KOPT-K1 (cell line): ENCODE measurements around the gene IQSEC1.
"Not testable (repeated sequence)": the region's sequence is repeated elsewhere in the genome, so short reads cannot be mapped to it uniquely, and the experiment has no call there.

Source experiments
- H3K27ac ChIP-seq: fragments of 200-600 bp; sonication (generic); 2 replicates; pipeline ENCODE4 v1.5.1; 2016; ENCODE audit warnings: antibody characterized with exemption, mild to moderate bottlenecking, low read depth, low read length; ENCODE audit not compliant: poor library complexity, severe bottlenecking
- H3K36me3 ChIP-seq: fragments of 200-600 bp; sonication (generic); 2 replicates; pipeline ENCODE4 v1.5.1; 2017; ENCODE audit warnings: antibody characterized with exemption, mild to moderate bottlenecking, low read length, moderate library complexity; ENCODE audit not compliant: insufficient read depth
- H3K9me3 ChIP-seq: fragments of 200-600 bp; sonication (generic); 2 replicates; pipeline ENCODE4 v1.5.1; 2017; ENCODE audit warnings: antibody characterized with exemption, low read length, mild to moderate bottlenecking; ENCODE audit not compliant: insufficient read depth, poor library complexity, severe bottlenecking

Gene IQSEC1

DNA sequence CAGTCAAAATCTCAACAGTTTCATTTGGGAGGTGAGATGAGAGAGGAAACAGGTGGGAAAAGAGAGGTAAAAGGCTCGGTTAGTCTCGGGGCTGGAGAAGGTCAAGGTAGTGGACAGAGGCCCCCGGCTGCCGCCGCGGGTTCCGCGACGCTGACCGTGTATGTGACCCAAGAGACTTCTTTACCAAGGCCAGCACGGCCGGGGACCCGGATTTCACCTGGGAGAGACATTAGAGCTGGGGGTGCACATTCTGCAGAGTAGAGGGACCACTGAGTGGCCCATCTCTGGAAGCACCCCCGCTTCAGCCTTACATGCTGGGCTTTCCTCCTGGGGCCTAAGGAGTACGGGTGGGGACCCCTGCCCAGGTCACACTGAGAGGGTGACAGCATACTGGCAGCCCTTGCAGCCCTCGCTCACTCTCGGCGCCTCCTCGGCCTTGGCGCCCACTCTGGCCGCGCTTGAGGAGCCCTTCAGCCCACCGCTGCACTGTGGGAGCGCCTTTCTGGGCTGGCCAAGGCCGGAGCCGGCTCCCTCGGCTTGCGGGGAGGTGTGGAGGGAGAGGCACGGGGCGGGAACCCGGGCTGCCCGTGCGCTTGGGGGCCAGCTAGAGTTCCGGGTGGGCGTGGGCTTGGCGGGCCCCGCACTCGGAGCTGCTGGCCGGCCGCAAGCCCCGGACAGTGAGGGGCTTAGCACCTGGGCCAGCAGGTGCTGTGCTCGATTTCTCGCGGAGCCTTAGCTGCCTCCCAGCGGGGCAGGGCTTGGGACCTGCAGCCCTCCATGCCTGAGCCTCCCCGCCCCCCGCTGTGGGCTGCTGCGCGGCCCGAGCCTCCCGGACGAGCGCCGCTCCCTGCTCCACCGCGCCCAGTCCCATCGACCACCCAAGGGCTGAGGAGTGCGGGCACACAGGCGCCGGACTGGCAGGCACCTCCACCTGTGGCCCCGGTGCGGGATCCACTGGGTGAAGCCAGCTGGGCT, 190.6 kb downstream of the IQSEC1 start:
- H3K9me3 ChIP-seq = no peaks in the 10 kb centered on the region

DNA sequence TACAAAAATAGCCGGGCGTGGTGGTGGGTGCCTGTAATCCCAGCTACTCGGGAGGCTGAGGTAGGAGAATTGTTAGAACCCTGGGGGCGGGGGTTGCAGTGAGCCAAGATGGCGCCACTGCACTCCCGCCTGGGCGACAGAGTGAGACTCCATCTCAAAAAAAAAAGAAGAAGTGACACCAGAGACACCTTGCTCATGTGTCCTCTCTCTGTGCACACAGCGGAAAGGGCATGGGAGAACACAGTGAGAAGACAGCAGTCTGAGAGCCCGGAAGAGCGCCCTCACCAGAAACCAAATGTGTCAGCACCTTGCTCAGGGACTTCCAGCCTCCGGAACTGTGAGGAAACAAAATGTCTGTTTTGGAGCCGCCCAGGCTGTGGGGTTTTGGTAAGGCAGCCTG, 191.4 kb downstream of the IQSEC1 start:
- H3K27ac ChIP-seq, H3K36me3 ChIP-seq, H3K9me3 ChIP-seq: not testable (repeated sequence)

More for the DNA sequence above, 190.6 kb downstream of the IQSEC1 start:
- Histone ChIP-seq H3K27ac (no peak overlapping the region), H3K36me3 (no peaks in the 10 kb centered on the region)

DNA sequence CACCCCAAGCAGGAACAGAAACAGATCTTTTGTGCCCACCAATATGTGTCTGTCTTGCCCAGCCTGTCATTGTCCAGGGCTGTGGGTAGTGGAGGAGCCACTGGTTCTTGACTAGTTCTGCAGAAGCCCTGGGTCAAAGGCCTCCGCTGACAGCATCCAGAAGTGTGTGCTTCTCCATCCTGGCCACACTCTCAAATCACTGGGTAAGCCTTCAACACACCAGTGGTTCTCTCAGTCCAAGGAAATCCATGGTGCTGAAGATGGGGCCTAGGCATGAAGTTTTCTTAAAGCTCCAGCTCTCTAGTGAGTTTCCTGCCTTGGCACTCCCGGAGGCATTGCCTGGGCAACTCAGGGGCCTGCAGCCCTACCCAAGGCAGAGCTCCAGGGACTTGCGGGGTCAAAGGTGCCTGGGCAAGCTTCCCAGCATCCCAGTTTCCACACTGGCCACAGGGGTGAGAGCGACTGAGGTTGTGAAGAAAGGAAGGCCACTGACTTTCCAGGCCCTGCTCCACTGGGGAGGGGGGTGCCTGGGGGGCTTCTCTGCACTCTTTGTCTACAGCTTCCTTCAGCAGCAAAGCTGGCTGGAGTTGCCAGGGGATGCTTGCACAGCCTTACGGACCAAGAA, 193.9 kb downstream of the IQSEC1 start:
- Histone ChIP-seq H3K9me3 (no peaks in the 10 kb centered on the region), H3K27ac (no peak overlapping the region), H3K36me3 (no peaks in the 10 kb centered on the region)

DNA sequence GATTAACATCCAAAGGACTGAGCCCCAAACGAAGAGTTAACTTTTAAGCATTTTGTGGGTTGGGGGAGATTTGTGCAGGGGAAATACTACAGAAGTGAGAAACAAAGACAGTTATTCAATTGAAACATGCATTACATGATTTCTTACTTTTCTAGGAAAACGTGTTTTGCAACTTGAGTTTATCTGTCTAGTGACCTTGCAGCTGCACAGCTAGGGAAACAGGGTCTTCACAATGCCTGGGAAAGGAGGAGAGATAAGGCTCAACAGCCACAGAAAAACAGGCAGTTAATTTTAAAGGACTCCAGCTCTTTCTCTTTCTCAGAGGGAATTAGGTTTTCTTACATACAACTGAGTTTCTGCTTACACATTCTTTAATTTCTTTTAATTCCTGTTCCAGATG, 194.5 kb downstream of the IQSEC1 start:
- H3K27ac ChIP-seq, H3K9me3 ChIP-seq, H3K36me3 ChIP-seq: not testable (repeated sequence)

DNA sequence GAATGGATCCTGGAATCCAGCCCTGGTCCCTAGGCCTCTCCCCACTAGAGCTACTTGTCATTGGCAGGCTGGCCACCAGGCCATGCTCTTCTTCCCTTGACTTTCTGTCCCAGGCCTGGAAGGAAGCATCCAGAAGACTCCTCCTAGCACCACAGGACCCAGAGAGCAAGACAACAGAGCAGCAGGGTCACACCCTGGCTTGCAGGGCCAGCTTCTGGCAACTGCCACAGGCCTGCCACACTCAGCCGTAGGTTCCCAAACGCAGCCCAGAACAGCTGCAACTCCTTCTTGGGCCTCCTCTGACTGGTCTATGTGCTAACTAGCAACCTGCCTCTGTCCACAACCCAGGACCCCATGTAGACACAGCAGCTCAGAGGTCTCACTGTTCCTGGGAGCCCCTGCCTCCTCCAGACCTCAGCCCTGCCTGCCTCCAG, 195.1 kb downstream of the IQSEC1 start:
- no peaks in the 10 kb centered on the region for H3K36me3 ChIP-seq
- no peaks in the 10 kb centered on the region for H3K9me3 ChIP-seq
- H3K27ac ChIP-seq = no peak overlapping the region

DNA sequence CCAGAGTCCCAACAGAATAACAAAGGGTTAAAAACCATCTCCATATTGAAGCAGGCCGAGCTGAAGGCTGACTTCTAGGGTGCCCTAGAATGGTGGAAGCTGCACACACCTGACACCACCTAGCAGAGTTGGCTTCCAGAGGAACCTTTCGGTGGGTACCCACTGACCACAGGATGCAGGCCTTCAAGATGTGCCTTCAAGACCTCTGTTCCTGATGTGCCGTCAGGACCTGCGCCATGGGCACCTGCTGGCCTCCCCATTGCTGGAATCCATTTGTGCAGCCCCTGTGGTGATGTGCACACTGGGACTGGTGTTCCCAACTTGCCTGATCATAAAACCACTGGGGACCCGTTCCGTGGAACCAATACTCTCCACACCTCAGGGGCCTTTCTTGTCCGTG, 196.2 kb downstream of the IQSEC1 start:
- Histone ChIP-seq H3K9me3 (no peaks in the 10 kb centered on the region), H3K27ac (no peak overlapping the region), H3K36me3 (no peaks in the 10 kb centered on the region)

DNA sequence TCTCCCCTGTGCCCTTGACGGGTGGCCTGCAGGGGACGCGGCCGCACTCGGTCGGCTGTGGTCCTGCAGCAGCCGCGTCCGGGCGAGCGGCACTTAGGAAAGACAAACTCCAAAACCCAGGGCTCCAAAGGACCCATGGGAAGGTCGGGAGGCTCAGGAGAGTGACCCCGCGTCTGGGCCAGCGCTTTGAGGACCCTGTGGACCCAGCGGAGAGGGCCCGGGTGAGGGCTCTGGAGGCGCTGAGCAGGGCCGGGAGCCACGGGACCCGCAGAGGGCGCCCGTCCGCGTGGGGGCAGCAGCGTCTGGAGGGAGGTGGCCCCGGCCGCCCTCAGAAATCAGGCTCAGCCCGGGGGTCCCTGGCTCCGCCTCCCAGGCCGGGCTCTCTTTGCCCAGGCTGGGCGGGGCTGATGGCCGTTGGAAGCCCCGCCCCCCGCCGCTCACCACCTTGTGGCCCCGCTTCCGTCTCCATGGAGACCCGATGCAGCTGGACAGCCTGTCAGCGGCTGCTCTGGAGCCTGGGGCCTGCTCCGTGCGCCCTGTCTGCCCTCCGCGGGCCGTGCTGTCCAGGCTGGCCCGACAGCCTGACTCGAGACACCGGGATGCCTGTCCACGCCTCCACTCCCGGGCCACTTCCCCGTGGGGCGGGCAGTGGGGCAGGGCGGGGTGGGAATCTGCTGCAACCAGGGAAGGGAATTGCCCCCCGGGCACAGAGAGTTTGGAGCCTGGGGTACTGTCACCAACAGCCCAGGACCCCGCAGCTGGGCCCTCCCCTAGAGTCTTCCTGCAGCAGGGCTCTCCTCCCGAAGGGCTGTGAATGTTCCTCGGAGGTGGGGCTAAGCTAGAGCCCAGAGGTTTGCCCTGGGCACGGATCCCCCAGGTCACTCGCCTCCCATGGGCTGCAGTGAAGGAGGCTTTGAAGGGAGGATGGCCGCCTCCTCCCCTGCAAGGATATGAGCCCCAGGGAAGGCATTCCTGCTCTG, 197.1 kb downstream of the IQSEC1 start:
- Histone ChIP-seq H3K27ac (no peak overlapping the region), H3K36me3 (no peaks in the 10 kb centered on the region)

DNA sequence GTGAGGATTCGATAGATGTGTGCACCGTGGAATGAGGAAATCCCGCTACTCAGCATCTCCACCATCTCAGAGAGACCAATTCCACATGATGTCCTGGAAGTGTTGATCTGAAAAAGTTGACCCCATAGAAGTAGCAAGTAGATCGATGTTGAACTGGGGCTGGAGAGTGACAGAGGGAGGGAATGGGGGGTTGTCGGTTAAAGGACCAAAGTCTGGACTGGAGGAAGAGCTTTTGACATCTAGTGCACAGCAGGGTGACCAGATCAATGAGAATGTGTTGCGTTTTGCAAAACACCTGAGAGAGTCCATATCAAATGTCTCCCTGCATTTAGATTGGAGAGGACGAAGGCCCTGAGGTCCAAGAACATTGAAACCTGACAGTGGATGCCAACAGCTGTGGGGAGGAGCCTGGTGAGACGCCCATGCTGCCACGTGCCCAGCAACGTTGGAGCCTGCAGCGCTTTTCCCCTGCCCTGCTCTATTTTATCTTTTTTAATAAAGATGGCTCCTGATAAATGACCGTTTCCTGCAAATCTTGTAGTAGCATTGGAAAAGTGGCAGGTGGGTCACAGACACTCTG, 201.7 kb downstream of the IQSEC1 start:
- Histone ChIP-seq H3K27ac (no peak overlapping the region), H3K9me3 (no peaks in the 10 kb centered on the region), H3K36me3 (no peaks in the 10 kb centered on the region)

More for the DNA sequence above, 197.1 kb downstream of the IQSEC1 start:
- H3K9me3 ChIP-seq = no peaks in the 10 kb centered on the region

DNA sequence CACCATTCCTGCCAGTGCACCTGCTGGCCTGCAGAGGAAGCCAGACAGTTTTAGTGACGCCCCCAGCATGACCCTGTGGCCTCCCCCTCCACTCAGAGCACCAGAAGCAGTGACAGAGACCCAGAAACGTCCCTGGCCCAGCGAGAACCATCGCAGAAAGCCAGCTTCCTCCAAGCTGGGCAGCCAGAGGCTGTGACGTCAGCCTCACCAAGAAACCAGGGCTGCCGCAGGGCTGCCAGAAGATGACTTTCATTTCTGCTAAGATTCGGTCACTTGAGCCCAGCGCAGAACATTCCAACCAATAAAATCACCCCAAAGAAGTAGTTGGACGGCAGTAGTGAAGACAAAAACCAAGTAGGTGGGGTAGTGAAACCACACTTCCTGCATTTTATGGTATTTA, 202.3 kb downstream of the IQSEC1 start:
- H3K27ac ChIP-seq = no peak overlapping the region
- no peaks in the 10 kb centered on the region for H3K36me3 ChIP-seq
- no peaks in the 10 kb centered on the region for H3K9me3 ChIP-seq

DNA sequence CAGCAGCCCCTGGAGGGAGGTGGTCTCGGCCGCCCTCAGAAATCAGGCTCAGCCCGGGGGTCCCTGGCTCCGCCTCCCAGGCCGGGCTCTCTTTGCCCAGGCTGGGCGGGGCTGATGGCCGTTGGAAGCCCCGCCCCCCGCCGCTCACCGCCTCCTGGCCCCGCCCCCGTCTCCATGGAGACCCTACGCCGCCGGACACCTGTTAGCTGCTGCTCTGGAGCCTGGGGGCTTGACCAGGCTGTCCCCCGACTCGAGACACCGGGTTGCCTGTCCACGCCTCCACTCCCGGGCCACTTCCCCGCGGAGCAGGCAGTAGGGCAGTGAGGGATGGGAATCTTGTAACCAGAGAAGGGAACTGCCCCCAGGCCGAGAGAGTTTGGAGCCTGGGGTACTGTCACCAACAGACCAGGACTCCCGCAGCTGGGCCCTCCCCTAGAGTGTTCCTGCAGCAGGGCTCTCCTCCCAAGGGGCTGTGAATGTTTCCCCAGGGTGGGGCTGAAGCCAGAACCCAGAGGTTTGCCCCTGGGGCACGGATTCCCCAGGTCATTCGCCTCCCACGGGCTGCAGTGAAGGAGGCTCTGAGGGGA, 204.1 kb downstream of the IQSEC1 start:
- Histone ChIP-seq H3K36me3 (no peaks in the 10 kb centered on the region), H3K27ac (no peak overlapping the region), H3K9me3 (peaks cover 9% of the 10 kb centered on the region)

DNA sequence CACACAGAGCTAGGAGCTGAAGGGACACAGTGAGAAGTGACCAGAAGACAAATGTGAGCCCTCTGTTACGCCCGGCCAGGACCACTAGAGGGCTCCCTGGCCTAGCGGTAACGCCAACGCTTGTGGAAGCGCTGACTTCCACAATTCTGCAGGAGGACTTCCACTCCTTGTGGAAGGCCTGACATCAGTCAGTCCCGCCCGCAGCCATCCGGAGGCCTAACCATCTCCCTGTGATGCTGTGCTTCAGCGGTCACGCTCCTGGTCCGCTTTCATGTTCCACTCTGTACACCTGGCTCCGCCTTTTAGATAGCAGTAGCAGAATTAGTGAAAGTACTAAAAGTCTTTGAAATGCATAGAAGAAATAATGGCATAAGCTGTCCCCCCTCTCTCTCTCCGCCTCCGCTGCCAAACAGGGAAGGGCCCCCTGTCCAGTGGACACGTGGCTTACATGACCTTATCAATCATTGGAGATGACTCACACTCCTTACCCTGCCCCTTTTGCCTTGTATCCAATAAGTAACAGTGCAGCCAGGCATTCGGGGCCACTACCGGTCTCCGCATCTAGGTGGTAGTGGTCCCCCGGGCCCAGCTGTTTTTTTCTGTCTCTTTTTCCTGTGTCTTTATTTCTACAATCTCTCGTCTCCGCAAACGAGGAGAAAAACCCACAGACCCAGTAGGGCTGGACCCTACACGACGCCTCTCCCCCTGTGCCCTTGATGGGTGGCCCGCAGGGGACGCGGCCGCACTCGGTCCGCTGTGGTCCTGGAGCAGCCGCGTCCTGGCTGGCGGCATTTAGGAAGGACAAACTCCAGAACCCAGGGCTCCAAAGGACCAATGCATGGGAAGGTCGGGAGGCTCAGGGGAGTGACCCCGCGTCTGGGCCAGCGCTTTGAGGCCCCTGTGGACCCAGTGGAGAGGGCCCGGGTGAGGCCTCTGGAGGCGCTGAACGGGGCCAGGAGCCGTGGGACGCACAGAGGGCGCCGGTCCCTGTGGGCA, 204.9 kb downstream of the IQSEC1 start:
- H3K9me3 ChIP-seq = peaks cover 9% of the 10 kb centered on the region
- H3K36me3 ChIP-seq = no peaks in the 10 kb centered on the region
- no peak overlapping the region for H3K27ac ChIP-seq

DNA sequence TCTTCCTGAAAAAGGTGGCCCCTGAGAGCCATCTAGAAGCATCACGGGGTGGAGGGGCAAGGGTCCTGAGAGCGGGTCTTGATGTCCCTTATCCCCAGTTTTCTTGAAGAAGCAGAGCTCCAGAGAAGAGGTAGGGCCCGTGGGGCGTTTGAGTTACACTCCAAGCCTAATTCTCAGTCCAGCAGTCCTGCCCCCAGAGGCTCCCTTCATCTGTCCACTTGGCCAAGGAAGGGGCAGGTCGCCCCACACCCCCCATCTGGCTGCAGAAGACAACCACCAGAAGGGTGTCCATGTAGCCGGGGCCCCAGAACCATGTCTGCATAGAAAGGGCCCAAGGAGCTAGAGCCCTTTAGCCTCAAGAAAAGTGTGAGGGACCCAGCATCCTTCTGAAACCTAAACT, 206.4 kb downstream of the IQSEC1 start:
- peaks cover 9% of the 10 kb centered on the region for H3K9me3 ChIP-seq
- no peak overlapping the region for H3K27ac ChIP-seq

DNA sequence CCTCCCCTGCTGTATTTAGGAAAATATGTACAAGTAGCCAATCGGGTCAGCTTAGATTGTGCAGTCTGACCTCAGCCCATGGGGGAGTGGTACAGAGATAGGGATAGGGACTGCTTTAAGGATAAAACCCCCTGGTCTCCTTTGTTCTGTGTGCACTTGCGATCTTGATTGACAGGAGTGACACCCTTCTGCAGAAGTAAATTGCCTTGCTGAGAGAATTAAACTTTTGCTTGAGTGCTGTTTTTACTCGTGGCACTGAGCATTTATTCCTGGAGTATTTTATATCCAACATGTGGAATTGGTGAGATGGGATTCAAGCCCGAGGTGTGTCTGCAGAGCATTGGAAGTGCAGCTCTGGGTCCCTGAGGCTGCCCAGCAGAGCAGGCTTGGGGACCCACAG, 208.0 kb downstream of the IQSEC1 start:
- H3K36me3 ChIP-seq = no peaks in the 10 kb centered on the region
- H3K27ac ChIP-seq = no peak overlapping the region
- peaks cover 9% of the 10 kb centered on the region for H3K9me3 ChIP-seq

More for the DNA sequence above, 206.4 kb downstream of the IQSEC1 start:
- H3K36me3 ChIP-seq = no peaks in the 10 kb centered on the region
